Measurements from ENCODE around the gene GALNT18. TPM values are rescaled to one million over a fixed set of nuclear protein-coding genes. Genes with fewer than 3 reads are reported as not detected.

GALNT18 gene
- total and polyA plus RNA-seq, 2 donors (not counting 3 experiments of a cell fraction or from before 2014, with no cell fraction given), result 0.17 to 0.18 TPM

GRCh38 chr11:11581481-11581880 lies 40.3 kb downstream of the GALNT18 start:
- POLR2A ChIA-PET, result no interaction called here
- Histone ChIP-seq H3K9ac (replicated peaks; ENCODE audit: extremely low read depth, insufficient read depth, low read length) (no peak overlapping the region), H3K4me3 (replicated peaks in 1 of 3; ENCODE audit: insufficient read depth in 1 of 3, low read depth in 1 of 3, low read length in 3 of 3) (no peak overlapping the region), H3K27me3 (ENCODE audit: control insufficient read depth in 2 of 2, insufficient read depth in 2 of 2, low read length in 2 of 2) (no peaks in the 10 kb centered on the region), H3K27ac (ENCODE audit: insufficient read depth, low read depth, low read length) (no peak overlapping the region), H3K9me3 (replicated peaks; ENCODE audit: control insufficient read depth, insufficient read depth, low read length) (no peaks in the 10 kb centered on the region), H3K4me1 (ENCODE audit: control insufficient read depth, extremely low read depth, insufficient read depth, low read length) (peaks cover 12% of the 10 kb centered on the region), H3K9me1 (replicated peaks; ENCODE audit: control insufficient read depth, extremely low read depth, insufficient read depth, low read length) (no peaks in the 10 kb centered on the region), H3K36me3 (ENCODE audit: control insufficient read depth in 2 of 2, extremely low read depth in 1 of 2, insufficient read depth in 2 of 2, low read length in 2 of 2) (no peaks in the 10 kb centered on the region), H3K79me2 (ENCODE audit: control insufficient read depth, insufficient read depth, low read length) (no peaks in the 10 kb centered on the region), H2AFZ (ENCODE audit: low read depth, low read length) (no peak overlapping the region), H3K4me2 (ENCODE audit: insufficient read depth, low read length) (no peak overlapping the region), H4K20me1 (replicated peaks; ENCODE audit: control insufficient read depth, extremely low read depth, insufficient read depth, low read length) (no peaks in the 10 kb centered on the region)
- FAIRE-seq (no peak), DNase-seq (ENCODE audit: low read depth, low spot score) (no peak)
- no TSS peak for BruUV-seq (replicated peaks)
- CTCF ChIA-PET, result no interaction called here
- intact Hi-C loops (cut with micrococcal nuclease), result no loop called here
- dilution Hi-C loops (cut with MboI; ENCODE audit: extremely low pct_ligation_motif_present, low sequenced_read_pairs), result no loop called here
- no peak for TF ChIP-seq FOS (IDR thresholded peaks at IDR 0.05; ENCODE audit: borderline replicate concordance, insufficient read depth, low read length)
- no peak for TF ChIP-seq MYC (IDR thresholded peaks at IDR 0.05; ENCODE audit: low read depth, low read length)
- TF ChIP-seq JUN (IDR thresholded peaks at IDR 0.05; ENCODE audit: borderline replicate concordance, insufficient read depth, insufficient read length, low read depth), result no peak
- TF ChIP-seq POLR2AphosphoS5 (IDR thresholded peaks at IDR 0.05; ENCODE audit: insufficient read depth, low read depth, low read length), result no peak
- TF ChIP-seq EZH2 (IDR thresholded peaks at IDR 0.05; ENCODE audit: borderline replicate concordance, low read depth, low read length, severe bottlenecking), result no peak
- TF ChIP-seq CTCF (IDR thresholded peaks at IDR 0.05; ENCODE audit: extremely low read depth in 1 of 2, insufficient read depth in 1 of 2, low read depth in 1 of 2, low read length in 2 of 2), result no peak
- TF ChIP-seq MAX (IDR thresholded peaks at IDR 0.05; ENCODE audit: insufficient read depth, insufficient read length), result no peak
- no peak for TF ChIP-seq GATA2 (IDR thresholded peaks at IDR 0.05; ENCODE audit: insufficient read depth, insufficient read length, low read depth, low read length)
- TF ChIP-seq POLR2A (IDR thresholded peaks at IDR 0.05; ENCODE audit: low read depth, low read length), result no peak

Measured in endothelial cell of umbilical vein (primary cell).